Measurements from ENCODE around the gene STARD3NL.
"Not testable (repeated sequence)": the region's sequence is repeated elsewhere in the genome, so short reads cannot be mapped to it uniquely, and the experiment has no call there.

The STARD3NL gene

GRCh38 chr7:38222481-38223096, 44.5 kb downstream of the STARD3NL start:
- no peak for DNase-seq

- DNase-seq: no peak
Measured at GRCh38 chr7:38223306-38223705, 45.3 kb downstream of the STARD3NL start.

- no peak for DNase-seq
Measured at GRCh38 chr7:38224392-38224791, 46.3 kb downstream of the STARD3NL start.

- DNase-seq: no peak
Measured at GRCh38 chr7:38229386-38229785, 51.3 kb downstream of the STARD3NL start.

GRCh38 chr7:38229884-38230642, 52.0 kb downstream of the STARD3NL start:
- DNase-seq: no peak

- DNase-seq: no peak
Measured at GRCh38 chr7:38232502-38233366, 54.7 kb downstream of the STARD3NL start.

GRCh38 chr7:38234759-38235158, 56.7 kb downstream of the STARD3NL start:
- DNase-seq: not testable (repeated sequence)

- no peak for DNase-seq
Measured at GRCh38 chr7:38235606-38236005, 57.6 kb downstream of the STARD3NL start.

- DNase-seq: not testable (repeated sequence)
Measured at GRCh38 chr7:38239129-38239528, 61.1 kb downstream of the STARD3NL start.

- DNase-seq: no peak
Measured at GRCh38 chr7:38241071-38241470, 63.0 kb downstream of the STARD3NL start.

- DNase-seq: no peak
Measured at GRCh38 chr7:38242814-38243213, 64.8 kb downstream of the STARD3NL start.

GRCh38 chr7:38243345-38243744, 65.3 kb downstream of the STARD3NL start:
- DNase-seq: not testable (repeated sequence)

GRCh38 chr7:38244516-38244915, 66.5 kb downstream of the STARD3NL start:
- DNase-seq: no peak

- no peak for DNase-seq
Measured at GRCh38 chr7:38245409-38245977, 67.4 kb downstream of the STARD3NL start.

GRCh38 chr7:38248069-38248567, 70.1 kb downstream of the STARD3NL start:
- DNase-seq: no peak

- not testable (repeated sequence) for DNase-seq
Measured at GRCh38 chr7:38249849-38250248, 71.8 kb downstream of the STARD3NL start.

GRCh38 chr7:38257350-38257677, 79.3 kb downstream of the STARD3NL start:
- no peak for DNase-seq

- not testable (repeated sequence) for DNase-seq
Measured at GRCh38 chr7:38259157-38259556, 81.1 kb downstream of the STARD3NL start.

GRCh38 chr7:38261601-38262000, 83.6 kb downstream of the STARD3NL start:
- DNase-seq: not testable (repeated sequence)

- DNase-seq: not testable (repeated sequence)
Measured at GRCh38 chr7:38262026-38262425, 84.0 kb downstream of the STARD3NL start.

- no peak for DNase-seq
Measured at GRCh38 chr7:38262545-38262944, 84.5 kb downstream of the STARD3NL start.

GRCh38 chr7:38263274-38263673, 85.2 kb downstream of the STARD3NL start:
- not testable (repeated sequence) for DNase-seq

GRCh38 chr7:38264602-38265001, 86.6 kb downstream of the STARD3NL start:
- not testable (repeated sequence) for DNase-seq

Measured in right kidney (tissue), 1 donor.